Erythroblast (primary cell): Measurements from ENCODE around the gene RPS27.
A peak's percentile ranks its signal among the peaks of the same experiment; 100 is the strongest.

ENCODE experiments used
- DNase-seq, 2 experiments: peaks; one replicate each; lab custom pipeline; 2025; lab: John Stamatoyannopoulos, UW
- GATA1 ChIP-seq: IDR thresholded peaks from 2 replicates; pipeline ENCODE4 v1.6.1; 2011; ENCODE audit warnings: low read depth, mild to moderate bottlenecking, control low read depth, low read length, moderate library complexity
- POLR2A ChIP-seq: IDR thresholded peaks from 2 replicates; pipeline ENCODE4 v1.6.1; 2011; ENCODE audit warnings: mild to moderate bottlenecking, low read length

The RPS27 gene

DNA sequence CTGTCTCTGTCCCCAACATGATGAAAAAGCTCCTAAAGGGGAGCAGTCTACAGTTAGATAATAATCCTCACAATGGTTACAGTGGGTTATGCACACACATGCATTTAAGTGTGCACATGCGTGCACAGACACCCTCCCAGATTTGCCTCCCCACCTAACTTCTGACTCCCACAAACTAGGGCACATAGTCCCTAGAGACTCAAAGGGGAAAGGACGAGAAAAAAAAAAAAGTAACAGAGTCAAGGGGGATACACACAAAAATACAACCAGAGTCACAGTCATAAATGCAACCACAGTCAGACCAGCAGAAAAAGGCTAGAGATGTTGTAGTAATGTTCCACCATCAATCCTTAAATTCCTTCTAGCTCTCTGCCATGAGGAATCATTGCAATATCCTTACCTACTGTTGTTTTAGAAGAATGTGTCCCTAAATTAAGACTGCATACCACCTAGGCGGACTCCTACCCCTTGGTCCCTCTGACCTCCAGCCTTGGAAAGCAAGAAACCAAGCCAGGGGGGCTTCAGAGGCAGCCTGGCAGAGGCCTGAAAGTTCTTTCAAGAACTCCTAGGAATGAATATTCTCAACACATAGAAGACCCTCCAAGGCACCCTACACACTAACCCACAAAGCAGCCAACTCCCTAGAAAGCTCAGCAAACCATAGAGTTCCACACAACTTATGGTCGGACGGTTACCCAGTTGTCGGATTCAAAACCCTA, 33.4 kb upstream of the RPS27 start:
- no peak for DNase-seq
- TF ChIP-seq GATA1, result no peak
- no peak for TF ChIP-seq POLR2A

DNA sequence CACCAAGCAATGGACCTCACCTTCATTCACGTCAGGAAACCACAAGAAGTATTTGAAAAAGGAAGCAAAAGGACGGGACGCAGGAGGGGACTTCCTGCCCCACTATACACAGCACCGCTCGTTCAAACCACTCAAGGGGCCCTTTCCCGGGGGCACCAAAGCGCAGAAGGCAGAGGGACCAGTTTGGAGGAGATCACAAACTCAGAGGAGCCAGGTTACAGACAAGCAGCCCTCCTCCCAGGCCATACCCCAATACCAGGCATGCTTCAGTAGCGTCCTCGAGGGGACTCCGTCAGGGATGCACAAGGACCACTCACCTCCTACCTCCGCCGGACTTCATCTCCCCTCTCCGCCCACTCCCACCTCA, 32.8 kb upstream of the RPS27 start:
- TF ChIP-seq GATA1 (no peak), POLR2A (no peak)
- peak in 1 of 2 experiments; percentile 55 for DNase-seq

DNA sequence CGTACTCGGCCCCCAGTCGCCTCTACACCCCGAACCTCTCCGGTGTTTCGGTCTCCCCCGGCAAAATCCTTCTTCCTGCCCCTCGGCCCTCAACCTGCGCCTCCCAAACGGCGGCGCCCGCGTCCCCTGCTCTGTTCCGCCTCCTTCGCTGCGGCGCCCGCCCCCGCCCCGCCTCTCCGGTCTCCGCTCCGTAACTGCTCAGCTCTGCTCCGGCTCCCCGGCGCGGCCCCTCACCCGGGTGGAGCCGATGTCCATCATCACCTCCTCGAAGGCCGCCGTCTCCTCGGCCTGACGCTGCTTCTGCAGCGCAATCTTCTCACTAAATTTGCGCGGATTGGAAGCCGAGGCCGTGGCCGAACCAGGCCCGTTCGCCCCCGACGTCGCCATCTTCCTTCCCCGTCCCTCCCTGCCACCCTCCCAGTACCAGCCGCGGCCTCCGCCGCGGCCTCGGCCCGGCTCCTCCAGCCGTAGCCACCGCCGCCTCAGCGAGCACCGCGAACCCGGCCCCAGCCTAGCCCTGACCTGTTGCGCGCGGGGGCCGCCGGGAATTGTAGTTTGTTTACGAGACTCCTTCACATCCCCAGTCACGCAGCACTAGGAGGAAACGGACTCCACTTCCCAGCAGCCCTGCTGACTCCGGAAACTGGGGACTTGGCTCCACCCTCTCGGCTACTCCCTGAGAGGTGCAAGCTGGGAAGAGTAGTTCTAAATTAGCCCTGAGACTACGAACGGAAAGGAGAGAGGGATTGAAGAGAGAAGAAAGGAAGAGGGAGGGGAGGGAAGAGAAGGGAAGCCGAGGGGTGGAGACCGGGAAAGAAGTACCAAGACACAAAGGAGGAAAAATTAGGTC, 32.2 kb upstream of the RPS27 start, which contains the start of gene CRTC2:
Gene CRTC2 (minus strand): TSS at position 502 of the 850 bp plus-strand sequence. CDS start 115 bp downstream, at position 387.
- TF ChIP-seq POLR2A (peak; percentile 78), GATA1 (no peak)
- peak; percentile 97 to 99 for DNase-seq

DNA sequence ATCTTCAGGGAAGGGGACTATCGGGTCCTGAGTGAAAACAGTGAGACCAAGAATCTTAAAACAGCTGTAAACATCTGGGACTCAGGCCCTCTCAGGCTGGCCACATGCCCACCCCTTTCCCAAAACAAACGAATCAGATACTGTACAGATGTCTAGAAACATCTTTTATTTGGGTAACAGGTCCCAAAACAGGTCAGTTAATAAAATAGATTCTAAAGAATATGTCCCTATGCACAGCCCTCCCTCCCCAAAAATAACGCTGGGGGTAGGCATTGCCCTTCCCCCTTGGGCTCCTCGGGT, 31.7 kb upstream of the RPS27 start:
- TF ChIP-seq GATA1, result no peak
- no peak for TF ChIP-seq POLR2A
- no peak for DNase-seq

DNA sequence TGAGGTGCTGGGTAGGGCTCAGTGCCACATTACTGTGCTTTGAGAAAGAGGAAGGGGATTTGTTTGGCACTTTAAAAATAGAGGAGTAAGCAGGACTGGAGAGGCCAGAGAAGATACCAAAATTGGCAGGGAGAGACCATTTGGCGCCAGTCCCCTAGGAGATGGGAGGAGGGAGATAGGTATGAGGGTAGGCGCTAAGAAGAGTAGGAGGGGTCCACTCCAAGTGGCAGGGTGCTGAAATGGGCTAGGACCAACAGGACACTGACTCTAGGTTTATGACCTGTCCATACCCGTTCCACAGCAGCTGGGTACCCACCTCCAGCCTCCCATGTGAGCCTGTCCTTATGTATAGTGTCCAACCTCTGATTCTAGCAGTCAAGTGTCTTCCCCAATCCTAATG, 31.1 kb upstream of the RPS27 start:
- no peak for TF ChIP-seq POLR2A
- no peak for TF ChIP-seq GATA1
- peak; percentile 60 to 62 for DNase-seq

DNA sequence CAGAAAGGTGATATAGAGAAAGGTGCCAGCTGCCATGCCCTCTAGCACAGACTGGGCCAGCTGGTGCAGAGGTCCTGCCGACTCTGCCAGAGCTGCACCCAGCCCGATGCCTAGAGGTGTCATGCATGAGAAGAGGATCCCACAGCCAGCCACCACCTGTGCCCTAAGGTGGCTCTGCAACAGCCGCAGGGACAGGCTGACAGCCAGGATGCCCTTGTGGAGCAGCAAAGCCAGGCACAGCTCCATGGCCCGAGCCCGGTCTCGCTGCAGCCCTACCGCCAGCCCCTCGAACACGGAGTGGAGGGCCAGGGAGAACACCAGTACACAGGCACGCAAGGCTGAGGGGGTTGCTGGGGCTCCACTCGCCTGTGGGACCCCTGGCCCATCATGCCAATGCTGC, 30.4 kb upstream of the RPS27 start:
- TF ChIP-seq GATA1, result no peak
- no peak for TF ChIP-seq POLR2A
- DNase-seq, result no peak

DNA sequence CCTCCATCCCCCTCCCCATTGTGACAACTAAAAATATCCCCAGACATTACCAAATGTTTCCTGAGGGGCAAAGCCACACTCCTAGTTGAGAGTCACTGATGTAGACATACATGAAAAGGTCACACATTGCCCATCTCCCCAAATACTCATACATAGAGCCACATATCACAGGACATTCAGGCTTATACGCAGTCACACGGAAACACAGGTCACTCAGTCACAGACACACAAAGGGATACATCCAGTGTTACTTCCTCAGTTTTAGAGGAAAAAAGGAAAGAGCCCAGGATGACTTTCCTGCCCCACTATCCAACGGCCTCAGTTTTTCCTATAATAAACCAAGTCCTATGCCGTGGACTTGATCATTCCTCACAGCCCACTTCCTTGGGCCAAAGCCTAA, 29.1 kb upstream of the RPS27 start:
- no peak for TF ChIP-seq POLR2A
- no peak for TF ChIP-seq GATA1
- DNase-seq, result no peak

DNA sequence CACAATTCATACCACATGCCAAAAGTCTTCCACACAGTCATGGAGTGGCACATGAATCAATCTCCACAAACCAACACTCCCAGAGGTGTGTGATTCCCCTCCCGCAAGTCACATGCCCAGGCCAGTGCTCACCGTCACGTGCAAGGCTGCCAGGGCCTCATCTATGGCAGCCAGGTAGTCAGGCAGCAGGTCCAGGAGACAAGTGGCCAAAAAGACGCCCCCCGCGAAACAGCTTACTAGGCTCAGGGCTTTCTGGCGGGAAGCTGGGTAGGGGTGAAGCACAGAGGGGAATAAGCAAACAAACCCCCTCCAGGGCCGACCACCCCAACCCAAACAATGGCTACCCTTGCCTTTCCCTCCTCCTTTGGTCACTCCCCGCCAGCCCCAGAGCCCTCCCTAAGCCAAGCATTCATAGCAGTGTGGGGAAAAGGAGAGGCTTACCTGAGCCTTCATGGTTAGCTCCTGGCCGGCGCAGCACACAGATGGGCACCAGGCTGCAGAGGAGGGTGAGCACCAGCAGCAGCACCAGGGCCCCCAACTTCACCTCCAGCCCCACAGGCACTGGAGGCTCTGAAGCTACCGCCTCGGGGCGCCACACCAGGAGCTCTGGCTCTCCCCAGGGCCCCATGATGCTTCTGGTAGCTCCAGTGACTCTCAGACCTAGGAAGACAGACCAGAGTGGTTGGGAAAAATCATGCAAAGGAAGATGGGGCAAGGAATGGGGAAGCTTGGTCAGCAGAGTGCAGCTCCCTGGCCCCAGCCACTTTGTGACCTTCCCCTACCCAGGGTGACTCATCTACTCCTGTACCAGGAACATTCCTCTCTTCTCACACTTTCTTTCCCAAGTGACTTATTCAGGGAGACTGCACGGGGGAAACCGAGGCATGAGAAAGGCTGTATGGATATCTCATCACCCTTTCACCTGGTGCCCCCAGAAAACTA, 28.2 kb upstream of the RPS27 start:
- no peak for TF ChIP-seq POLR2A
- peak in 1 of 2 experiments; percentile 45 for DNase-seq

DNA sequence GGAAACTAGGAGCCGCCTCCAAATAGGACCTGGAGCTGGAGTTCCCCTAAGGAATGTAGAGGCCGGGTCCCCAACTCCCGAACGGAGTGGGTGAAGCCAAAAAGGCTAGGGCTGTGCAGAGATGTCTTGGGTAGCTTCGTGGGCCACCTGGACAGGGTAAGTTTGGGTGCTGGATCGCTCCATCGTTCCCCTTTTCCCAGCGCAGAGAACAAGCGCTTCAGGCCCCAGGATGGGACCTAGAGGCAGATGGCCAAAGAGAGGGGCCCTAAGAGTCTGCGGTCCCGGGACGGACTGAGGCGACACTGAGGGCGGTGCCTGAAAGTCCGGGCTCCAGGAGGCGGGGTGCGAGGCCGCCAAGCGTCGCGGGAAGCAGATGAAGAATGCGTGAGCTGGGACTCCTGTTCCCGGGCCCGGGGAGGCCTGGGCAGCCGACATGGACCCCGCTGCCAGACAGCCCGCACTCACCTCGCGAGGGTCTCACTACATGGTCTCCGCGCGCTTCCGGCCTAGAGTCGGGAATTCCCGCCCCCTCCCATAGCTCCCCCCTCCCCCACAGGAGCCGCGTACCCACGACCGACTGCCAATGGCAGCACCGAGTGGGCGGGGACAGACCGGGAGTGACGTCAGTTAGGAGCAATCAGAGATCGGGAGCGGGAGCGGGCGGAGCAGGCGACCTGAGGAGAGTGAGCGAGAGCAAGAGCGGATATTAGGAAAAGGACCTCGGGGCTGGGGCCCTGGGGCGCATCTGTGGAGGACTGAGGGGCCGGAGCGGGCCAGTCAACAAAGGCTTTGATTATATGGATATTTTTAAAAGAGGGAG, 27.3 kb upstream of the RPS27 start, which contains the start of gene SLC39A1:
Gene SLC39A1 (minus strand): TSS at position 508 of the 820 bp plus-strand sequence. CDS start 822 bp downstream, outside the sequence.
- DNase-seq, result peak; percentile 95 to 97
- TF ChIP-seq GATA1 (no peak), POLR2A (peak; percentile 66)

DNA sequence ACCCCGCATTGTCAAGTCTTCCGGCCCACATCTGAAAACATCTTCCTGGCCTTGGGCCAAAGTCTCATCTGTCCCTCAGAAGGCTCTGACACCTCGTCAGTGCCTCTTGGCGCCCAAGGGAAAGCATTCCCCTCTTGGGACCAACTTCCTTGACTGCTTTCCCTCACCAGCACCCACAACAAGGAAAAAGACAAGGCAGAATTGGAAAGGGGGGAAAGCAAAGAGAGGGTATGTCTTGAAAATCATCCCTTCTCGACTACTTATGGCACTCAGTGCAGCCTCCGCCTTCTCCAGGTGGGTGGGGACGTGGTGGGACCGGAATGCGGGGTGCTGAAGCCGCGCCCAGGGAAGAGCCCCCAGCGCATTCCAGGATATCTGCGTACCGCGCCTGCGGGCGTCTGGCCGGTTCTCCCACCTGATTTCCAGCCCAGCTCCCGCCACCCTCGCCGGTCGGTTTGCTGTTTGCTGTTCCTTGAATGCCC, 26.7 kb upstream of the RPS27 start:
- DNase-seq, result no peak
- TF ChIP-seq POLR2A, result no peak
- TF ChIP-seq GATA1, result no peak

DNA sequence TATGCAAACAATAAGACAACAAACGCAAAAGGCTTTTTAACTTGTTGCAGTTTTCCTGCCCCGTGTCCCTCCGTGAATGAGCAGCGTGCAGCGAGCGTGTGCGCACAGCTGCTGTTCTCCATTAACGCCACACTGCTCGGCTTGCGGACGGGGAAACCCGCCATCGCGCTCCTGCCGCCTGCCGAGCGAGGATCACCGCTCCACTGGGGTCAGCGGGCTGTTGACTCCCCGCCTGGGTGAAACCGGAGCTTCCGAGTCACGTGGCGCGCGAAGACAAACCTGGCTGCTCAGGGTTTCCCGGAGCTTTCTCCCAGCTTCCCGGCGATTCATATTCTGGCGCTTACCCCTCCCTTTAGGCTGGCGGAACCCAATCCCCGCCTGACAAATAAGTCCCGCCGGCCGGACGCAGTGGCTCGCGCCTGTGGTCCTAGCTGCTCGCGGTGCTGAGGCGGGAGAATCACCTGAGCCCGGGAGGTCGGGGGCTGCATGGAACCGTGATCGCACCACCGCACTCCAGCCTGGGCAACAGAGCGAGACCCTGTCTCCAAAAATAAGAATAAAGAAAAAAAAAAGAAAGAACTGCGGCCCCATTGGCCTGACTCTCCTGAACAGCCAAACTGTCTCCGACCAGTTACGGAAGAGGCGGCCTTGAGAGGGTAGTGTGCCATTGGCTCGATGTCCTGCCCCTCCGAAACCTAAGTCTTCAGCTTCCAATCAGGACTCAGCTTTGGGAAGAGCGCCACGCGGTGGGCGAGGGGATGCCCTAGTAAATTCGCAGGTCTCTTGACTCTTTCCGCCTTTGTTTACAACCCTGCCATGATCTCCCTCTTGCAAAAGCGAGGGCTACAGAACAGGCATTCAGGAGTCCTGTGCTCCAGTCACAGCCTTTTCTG, 23.2 kb upstream of the RPS27 start, which contains the start of gene CREB3L4:
Gene CREB3L4 (plus strand): TSS at position 796 of the 893 bp plus-strand sequence. CDS start 624 bp downstream, outside the sequence.
- TF ChIP-seq GATA1 (no peak), POLR2A (peak; percentile 90)
- DNase-seq, result peak; percentile 96 to 98

DNA sequence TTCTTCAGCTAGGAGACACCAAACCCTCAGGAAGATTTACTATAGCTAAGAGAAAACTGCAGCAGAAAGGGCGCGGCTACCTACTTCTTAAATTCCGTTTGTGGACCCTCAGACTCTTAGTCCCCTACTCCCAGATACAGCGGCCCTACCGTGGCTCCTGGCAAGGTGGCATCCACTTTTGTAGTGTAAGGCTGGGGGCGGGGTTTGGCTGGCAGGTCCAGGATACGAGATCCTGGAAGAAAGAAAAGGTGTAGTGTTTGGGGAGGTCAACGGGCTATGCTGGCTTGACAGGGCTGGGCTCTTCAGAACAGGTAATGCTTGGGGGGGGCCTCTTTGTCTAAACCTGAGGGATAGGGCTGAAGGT, 22.6 kb upstream of the RPS27 start:
- TF ChIP-seq GATA1 (no peak), POLR2A (no peak)
- no peak for DNase-seq
